B cell (primary cell): ENCODE data around the gene BCKDHA.

Experiments used
- CTCF ChIP-seq: fragments of 200-600 bp; IDR thresholded peaks from one replicate; pipeline ENCODE4 v1.8.0; 2022; ENCODE audit warnings: antibody characterized with exemption, mild to moderate bottlenecking
- EZH2 ChIP-seq: IDR thresholded peaks from 2 replicates; pipeline ENCODE4 v1.6.1; 2012; ENCODE audit warnings: borderline replicate concordance, low read depth, mild to moderate bottlenecking, moderate library complexity, low read length; ENCODE audit not compliant: insufficient read depth, poor library complexity, severe bottlenecking

GRCh38 chr19:41352279-41352608 lies 45.4 kb upstream of the BCKDHA start:
- TF ChIP-seq CTCF (no peak), EZH2 (no peak)
